Measurements from ENCODE around the gene NAT16. TPM values are rescaled to one million over a fixed set of nuclear protein-coding genes. Genes with fewer than 3 reads are reported as not detected.

Gene NAT16
- total and polyA plus RNA-seq, 9 of the 15 experiments (the other 6 are each of a cell fraction or from before 2014, with no cell fraction given) = 0.04 TPM; not detected in 8

DNA sequence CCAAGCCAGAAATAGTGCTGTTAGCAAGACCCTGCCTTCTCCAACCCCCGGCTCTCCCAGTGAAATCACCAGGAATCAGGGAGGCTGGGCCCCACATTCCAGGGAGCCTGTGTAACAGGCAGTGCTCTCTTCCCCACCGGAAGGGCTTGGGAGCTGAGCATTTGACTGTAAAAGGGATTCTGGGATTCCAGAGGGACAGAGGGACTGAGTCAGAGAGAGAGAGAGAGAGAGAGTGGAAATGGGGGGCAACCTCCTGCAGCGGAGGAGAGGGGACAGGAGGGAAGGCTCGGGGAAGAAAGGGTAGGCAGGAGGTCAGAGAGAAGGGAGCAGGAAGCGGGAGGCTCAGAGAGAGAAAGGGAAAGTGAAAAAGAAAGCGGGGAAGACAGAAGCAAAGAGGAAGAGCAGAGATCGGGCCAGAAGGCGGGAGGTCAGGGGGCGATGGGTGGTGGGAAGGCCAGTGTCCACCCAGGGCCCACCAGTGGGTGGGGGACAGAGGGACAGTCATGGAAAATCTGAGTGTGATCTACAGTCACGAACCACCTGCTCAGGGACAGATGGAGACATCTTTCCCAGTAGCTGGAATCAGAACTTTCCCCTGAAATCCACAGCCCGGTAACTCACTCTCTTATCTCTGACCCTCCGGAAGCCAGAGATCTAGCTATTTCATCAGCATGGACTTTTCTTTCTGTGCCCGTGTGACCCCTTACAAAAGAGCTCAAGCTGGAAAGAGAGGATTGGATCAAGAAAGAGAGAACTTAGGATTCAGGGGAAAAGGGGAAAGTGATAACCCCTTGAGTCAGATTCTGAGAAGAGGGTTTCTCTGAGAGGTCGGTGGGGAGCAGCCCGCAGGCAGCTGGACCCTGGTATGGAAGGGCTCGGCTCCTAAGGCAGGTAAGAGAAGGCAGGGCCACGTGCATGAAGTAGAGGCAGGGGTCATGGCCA is 57.8 kb downstream of the NAT16 start (continued):
- TF ChIP-seq, protein P1, sequence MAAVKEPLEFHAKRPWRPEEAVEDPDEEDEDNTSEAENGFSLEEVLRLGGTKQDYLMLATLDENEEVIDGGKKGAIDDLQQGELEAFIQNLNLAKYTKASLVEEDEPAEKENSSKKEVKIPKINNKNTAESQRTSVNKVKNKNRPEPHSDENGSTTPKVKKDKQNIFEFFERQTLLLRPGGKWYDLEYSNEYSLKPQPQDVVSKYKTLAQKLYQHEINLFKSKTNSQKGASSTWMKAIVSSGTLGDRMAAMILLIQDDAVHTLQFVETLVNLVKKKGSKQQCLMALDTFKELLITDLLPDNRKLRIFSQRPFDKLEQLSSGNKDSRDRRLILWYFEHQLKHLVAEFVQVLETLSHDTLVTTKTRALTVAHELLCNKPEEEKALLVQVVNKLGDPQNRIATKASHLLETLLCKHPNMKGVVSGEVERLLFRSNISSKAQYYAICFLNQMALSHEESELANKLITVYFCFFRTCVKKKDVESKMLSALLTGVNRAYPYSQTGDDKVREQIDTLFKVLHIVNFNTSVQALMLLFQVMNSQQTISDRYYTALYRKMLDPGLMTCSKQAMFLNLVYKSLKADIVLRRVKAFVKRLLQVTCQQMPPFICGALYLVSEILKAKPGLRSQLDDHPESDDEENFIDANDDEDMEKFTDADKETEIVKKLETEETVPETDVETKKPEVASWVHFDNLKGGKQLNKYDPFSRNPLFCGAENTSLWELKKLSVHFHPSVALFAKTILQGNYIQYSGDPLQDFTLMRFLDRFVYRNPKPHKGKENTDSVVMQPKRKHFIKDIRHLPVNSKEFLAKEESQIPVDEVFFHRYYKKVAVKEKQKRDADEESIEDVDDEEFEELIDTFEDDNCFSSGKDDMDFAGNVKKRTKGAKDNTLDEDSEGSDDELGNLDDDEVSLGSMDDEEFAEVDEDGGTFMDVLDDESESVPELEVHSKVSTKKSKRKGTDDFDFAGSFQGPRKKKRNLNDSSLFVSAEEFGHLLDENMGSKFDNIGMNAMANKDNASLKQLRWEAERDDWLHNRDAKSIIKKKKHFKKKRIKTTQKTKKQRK (IDR thresholded peaks at IDR 0.05; ENCODE audit: borderline replicate concordance, low read depth, low read length) = no peak
- TF ChIP-seq MCM3 (IDR thresholded peaks at IDR 0.05) = no peak
- 0 out of 2 replicates have a peak, but pooled peaks have one; percentile 42 for TF ChIP-seq ZNF449 (CRISPR knock-in tag; IDR thresholded peaks at IDR 0.05)
- TF ChIP-seq ZNF507 (tag; conservative IDR thresholded peaks at IDR 0.05) = no peak
- TF ChIP-seq SRSF9 (IDR thresholded peaks at IDR 0.05; ENCODE audit: borderline replicate concordance, low read depth, low read length) = no peak
- TF ChIP-seq CHD7 (IDR thresholded peaks at IDR 0.05; ENCODE audit: low read depth, low read length) = no peak
- TF ChIP-seq, protein P2, sequence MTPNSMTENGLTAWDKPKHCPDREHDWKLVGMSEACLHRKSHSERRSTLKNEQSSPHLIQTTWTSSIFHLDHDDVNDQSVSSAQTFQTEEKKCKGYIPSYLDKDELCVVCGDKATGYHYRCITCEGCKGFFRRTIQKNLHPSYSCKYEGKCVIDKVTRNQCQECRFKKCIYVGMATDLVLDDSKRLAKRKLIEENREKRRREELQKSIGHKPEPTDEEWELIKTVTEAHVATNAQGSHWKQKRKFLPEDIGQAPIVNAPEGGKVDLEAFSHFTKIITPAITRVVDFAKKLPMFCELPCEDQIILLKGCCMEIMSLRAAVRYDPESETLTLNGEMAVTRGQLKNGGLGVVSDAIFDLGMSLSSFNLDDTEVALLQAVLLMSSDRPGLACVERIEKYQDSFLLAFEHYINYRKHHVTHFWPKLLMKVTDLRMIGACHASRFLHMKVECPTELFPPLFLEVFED (CRISPR knock-in tag; conservative IDR thresholded peaks at IDR 0.05) = peak; percentile 89; the same call in 1 of the 2 replicates
- no peak for TF ChIP-seq PHF20 (IDR thresholded peaks at IDR 0.05; ENCODE audit: partially characterized antibody)
